ENCODE results near the gene SETBP1.

Gene SETBP1

DNA sequence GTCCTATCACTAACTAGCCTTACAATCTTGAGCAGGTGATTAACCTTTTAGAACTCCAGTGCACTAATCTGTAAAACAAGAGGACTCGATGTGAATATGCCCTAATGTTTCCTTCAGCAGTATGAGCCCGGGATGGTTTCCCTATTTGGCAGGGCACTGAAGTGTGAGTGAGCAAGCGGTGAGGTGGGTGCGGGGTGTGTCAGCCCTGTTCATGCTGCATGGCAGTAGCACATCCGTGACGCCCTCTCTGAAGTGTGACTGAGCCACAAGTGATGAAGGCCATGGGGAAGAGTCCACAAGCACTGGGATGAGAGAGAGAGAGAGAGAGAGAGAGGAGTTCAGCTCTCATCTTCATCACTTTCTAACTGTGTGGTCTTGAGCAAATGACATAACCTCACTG, 168.7 kb downstream of the SETBP1 start:
- DNase-seq: no peak

- no peak for DNase-seq
Observed at GRCh38 chr18:44850001-44850400, 169.3 kb downstream of the SETBP1 start.

- no peak for DNase-seq
Observed at GRCh38 chr18:44851856-44852621, 171.4 kb downstream of the SETBP1 start.

- DNase-seq: no peak
Observed at GRCh38 chr18:44852818-44853217, 172.1 kb downstream of the SETBP1 start.

DNA sequence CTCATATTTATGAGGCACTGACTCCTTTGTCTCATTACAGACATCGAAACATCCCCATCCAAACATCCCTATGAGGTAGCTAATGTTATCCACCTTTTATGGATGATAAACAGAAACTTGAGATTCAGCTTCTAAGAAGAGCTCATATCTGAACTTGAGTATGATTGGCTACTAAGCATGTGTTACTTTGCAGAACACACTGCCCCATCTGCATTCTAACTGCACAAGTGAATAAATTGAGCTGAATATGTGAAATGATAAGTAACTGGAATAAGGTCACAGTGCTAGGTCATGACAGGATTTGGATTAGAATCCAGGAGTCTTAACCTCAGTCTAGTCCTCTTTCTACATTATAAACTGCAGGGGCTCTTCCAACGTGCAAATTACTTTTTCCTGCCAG, 172.7 kb downstream of the SETBP1 start:
- no peak for DNase-seq

DNA sequence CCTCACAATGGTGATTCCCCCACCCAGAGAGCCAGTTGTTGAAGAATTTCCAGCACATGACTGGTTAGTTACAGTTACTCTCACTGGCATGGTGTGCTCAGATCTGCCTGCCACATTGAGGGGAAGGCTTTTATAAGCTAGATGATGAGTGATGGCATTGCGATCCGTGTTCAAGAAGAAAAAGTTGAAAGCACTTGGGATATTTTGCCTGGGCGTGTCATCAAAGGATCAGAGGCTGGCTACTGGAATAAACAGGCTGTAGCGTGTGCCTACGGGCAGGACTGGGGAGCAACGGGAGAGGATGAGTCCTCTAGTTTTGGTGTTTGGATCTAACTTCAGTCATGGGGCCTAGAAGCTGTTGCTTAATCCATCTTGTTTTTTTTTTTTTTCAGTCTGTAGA, 175.0 kb downstream of the SETBP1 start:
- no peak for DNase-seq

- DNase-seq: no peak
Observed at GRCh38 chr18:44856157-44856556, 175.5 kb downstream of the SETBP1 start.

GRCh38 chr18:44857081-44857480, 176.4 kb downstream of the SETBP1 start:
- DNase-seq: no peak

- DNase-seq: no peak
Observed at GRCh38 chr18:44857744-44858491, 177.2 kb downstream of the SETBP1 start.

- no peak for DNase-seq
Observed at GRCh38 chr18:44859263-44859662, 178.6 kb downstream of the SETBP1 start.

- DNase-seq: no peak
Observed at GRCh38 chr18:44859751-44860439, 179.2 kb downstream of the SETBP1 start.

DNA sequence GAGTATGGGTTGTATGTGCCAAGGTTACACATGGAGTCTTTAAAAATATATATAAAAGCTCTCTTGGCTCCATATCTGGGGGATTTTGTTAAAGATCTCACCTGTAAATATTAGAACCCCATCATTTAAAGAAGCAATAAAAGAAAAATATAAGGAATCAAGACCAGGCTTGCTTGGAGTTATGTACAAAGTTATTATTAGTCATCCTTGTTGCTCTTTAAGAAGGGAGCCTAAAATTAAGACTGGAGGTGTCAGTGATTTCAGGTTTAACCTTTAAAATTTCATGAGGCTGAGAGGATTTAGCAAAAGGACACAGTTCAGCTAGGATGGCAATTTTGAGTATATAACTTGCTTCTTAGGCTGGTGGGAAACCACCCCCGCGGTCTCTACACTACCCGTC, 181.4 kb downstream of the SETBP1 start:
- DNase-seq: no peak

GRCh38 chr18:44866103-44866502, 185.4 kb downstream of the SETBP1 start:
- DNase-seq: no peak

DNA sequence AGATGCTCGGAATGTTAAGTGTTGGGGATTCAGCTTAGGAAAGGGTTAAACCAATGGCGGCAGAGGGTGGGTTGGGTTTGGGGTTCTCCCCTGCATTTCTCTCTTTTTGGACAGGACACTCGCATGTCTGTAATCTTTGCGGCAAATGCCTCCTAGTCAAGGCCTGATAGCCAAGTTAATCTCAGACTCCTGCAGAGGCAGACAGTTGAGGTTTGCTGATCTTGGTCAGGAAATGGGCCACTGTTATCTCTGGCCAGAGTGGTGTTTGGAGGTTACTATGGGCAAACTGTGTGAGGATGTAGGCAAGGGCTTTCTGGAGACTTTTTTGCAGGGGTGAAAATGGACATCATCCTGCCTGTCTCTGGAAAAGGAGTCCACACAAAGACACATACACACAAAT, 188.8 kb downstream of the SETBP1 start:
- DNase-seq: no peak

DNA sequence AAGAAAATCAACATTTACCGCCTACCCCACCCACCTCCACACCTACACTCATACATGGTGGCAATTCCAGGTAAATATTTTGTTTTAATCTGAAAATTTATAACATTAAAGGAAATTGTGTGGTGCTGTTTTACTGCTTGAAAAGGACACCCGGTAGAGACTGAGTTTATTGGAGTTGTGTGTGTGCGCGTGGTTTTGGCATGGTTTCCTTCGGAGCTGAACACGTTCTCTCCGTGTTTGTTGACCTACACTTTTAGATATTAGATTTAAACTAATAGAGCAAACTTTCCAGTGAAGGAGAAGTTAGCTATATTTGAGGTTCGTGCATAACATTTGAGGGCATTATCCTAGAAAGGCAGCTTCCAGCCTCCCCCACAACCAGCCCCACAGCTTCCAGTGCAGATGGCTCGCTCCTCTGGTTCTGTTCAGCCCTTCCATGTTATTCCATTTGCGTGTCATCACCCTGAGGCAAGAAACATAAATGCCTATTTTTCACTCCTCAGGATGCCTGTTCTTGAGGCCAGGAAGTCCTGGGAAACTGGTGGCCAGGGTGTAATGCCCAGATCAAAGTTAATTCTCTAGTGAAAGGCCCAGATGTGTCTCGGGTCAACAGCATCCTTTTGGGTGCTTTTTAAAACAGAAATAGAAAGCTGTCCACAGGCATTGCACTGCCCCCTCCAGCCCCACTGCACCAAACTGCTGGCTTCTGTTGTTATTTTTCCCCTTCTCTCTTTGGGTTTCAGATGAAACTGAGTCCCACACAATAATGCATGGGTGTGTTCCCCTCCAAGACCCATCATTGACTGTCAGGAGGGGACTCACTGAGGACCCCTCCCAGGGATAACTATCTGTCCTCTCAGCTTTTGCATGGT, 190.2 kb downstream of the SETBP1 start:
- no peak for DNase-seq

GRCh38 chr18:44871771-44872170, 191.1 kb downstream of the SETBP1 start:
- DNase-seq: no peak

DNA sequence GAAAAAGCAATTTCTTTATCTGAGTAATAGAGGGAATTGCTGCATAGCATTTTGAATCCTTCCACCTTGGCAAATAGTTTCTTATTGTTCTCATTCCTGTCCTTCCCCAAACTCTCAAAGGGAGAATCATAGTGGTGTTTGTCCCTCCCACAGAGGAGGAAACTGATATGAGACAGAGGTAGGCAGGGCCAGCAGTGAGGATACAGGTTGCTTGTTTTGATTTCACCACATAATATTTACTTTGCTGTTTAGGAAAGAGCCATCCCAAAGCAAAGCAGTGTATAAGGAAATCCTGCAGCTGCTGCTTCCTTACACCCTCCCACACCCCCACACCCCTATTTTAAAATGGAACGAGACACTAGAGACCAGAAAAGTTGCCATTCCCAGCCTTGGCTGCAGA, 195.3 kb downstream of the SETBP1 start:
- no peak for DNase-seq

DNA sequence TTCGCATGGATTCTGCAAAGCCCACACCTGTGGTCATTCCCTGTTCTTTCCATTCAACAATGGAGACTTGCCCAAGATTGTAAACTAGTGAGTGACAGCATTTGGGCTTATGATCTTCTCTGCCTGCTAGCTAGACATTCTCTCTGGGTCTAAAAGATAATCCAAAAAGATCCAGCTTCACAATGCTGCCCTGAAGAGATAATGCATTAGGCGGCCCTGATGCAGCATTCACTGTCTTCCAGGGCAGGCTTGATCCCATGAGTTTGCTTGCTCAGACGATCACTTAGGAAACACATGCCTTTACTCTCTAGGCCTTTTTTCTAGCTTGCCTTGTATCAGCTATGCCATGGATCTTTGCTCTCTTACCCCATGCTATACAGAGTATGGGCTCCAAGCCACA, 196.1 kb downstream of the SETBP1 start:
- no peak for DNase-seq

- no peak for DNase-seq
Observed at GRCh38 chr18:44878335-44878734, 197.6 kb downstream of the SETBP1 start.

GRCh38 chr18:44880170-44880569, 199.5 kb downstream of the SETBP1 start:
- DNase-seq: no peak

DNA sequence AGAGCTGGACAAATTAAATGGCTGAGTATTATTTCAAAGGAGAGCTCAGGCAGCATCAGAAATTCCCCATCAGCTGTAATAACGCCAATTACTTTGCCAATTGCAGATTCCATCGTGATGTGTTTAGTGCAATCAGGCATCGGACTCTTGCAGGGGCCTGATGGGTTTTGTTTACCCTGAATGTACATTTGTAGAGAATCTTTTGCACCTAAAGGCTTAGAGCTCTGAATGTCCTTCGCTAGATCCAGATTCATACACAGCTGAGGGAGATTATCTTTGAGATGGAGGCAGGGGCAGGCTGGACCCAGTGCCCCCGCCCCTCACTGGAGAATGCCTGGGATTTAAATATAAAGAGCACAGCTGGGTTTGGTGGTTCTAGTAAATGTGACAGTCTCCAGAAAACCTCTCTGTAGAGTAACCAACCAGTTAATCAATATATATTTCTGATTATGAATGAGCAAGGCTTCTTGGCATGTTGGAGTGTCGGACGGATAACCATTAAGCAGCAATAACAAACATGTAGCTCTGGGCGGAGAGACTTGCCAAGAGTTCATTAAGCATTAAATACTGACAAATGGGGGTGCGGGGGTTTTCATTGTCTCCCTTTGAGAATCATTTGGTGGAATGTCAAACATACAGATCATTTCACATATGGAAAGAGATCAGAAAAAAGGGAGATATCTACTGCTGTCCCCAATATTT, 200.9 kb downstream of the SETBP1 start:
- DNase-seq: no peak

GRCh38 chr18:44882163-44882868, 201.6 kb downstream of the SETBP1 start:
- DNase-seq: no peak
